ENCODE data around the gene MSRB1.

DNA sequence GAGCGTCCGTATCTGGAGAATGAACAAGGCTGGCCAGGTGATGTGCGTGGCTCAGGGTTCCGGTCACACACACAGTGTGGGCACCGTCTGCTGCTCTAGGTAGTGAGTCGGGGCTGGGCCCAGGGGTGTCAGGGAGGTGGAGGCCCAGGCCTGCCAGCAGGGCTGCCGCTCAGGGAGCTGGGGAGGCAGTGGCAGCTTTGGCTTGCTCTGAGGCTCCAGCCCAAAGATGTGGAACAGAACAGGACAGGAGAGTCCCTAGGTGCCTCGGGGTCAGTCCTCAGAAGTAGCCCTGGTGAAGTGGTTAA, 33.2 kb upstream of the MSRB1 start:
- TF ChIP-seq CTCF (IDR thresholded peaks at IDR 0.05; ENCODE audit: extremely low read depth in 1 of 2, insufficient read depth in 1 of 2, low read depth in 1 of 2, low read length in 2 of 2) (no peak), POLR2AphosphoS5 (IDR thresholded peaks at IDR 0.05; ENCODE audit: insufficient read depth, low read depth, low read length) (no peak), POLR2A (IDR thresholded peaks at IDR 0.05; ENCODE audit: low read depth, low read length) (no peak), FOS (IDR thresholded peaks at IDR 0.05; ENCODE audit: borderline replicate concordance, insufficient read depth, low read length) (no peak), EZH2 (IDR thresholded peaks at IDR 0.05; ENCODE audit: borderline replicate concordance, low read depth, low read length, severe bottlenecking) (no peak), GATA2 (IDR thresholded peaks at IDR 0.05; ENCODE audit: insufficient read depth, insufficient read length, low read depth, low read length) (no peak), MYC (IDR thresholded peaks at IDR 0.05; ENCODE audit: low read depth, low read length) (no peak), JUN (IDR thresholded peaks at IDR 0.05; ENCODE audit: borderline replicate concordance, insufficient read depth, insufficient read length, low read depth) (no peak)
- TF ChIP-seq, protein P1, sequence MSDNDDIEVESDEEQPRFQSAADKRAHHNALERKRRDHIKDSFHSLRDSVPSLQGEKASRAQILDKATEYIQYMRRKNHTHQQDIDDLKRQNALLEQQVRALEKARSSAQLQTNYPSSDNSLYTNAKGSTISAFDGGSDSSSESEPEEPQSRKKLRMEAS (IDR thresholded peaks at IDR 0.05; ENCODE audit: insufficient read depth, insufficient read length): no peak

All from endothelial cell of umbilical vein (primary cell).